ENCODE measurements around the gene RAPGEF5. TPM values are rescaled to one million over a fixed set of nuclear protein-coding genes. Genes with fewer than 3 reads are reported as not detected.

Gene RAPGEF5
- total RNA-seq, 2 experiments from 2014 or later = 0.60 to 0.69 TPM

GRCh38 chr7:22278660-22279059 lies 78.3 kb downstream of the RAPGEF5 start:
- Mint-ChIP-seq H3K27me3 (peaks cover 20% of the 10 kb centered on the region), H3K4me3 (no peak overlapping the region), H3K9me3 (no peaks in the 10 kb centered on the region), H3K36me3 (ENCODE audit: low read depth) (no peaks in the 10 kb centered on the region), H3K27ac (no peak overlapping the region), H3K4me1 (no peaks in the 10 kb centered on the region)
- ChIA-PET CTCF (no interaction called here), POLR2A (no interaction called here)
- no peak for DNase-seq

GRCh38 chr7:22277375-22277774 lies 79.6 kb downstream of the RAPGEF5 start:
- CTCF ChIA-PET = no interaction called here

DNA sequence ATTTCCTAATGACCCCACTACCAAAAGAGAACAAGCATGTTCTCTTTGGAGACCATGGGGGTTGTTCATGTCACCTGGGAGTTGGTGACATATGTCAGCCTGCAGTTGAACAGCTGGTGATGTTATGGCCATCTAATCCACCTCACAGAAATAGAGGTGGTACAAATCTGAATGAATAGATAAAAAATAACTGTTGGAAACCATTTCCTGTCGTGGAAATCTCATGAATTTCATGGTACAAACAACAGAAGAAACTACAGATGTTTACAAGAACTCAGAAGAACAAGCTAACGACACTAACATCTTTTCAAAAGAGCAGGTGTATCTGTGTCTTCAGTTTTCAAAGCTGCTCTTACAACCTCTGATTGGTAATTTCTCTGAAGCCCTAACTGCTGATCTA lies 81.3 kb downstream of the RAPGEF5 start:
- H3K4me1 Mint-ChIP-seq = no peaks in the 10 kb centered on the region
- H3K9me3 Mint-ChIP-seq = no peaks in the 10 kb centered on the region
- H3K27ac Mint-ChIP-seq = no peak overlapping the region
- DNase-seq = no peak
- H3K4me3 Mint-ChIP-seq = no peak overlapping the region
- H3K27me3 Mint-ChIP-seq = peaks cover 17% of the 10 kb centered on the region
- ChIA-PET CTCF (no interaction called here), POLR2A (no interaction called here)
- no peaks in the 10 kb centered on the region for H3K36me3 Mint-ChIP-seq (ENCODE audit: low read depth)

More at GRCh38 chr7:22277375-22277774, 79.6 kb downstream of the RAPGEF5 start:
- H3K36me3 Mint-ChIP-seq (ENCODE audit: low read depth) = no peaks in the 10 kb centered on the region
- peaks cover 20% of the 10 kb centered on the region for H3K27me3 Mint-ChIP-seq
- POLR2A ChIA-PET = no interaction called here
- DNase-seq = no peak
- H3K4me3 Mint-ChIP-seq = no peak overlapping the region
- H3K9me3 Mint-ChIP-seq = no peaks in the 10 kb centered on the region
- H3K4me1 Mint-ChIP-seq = no peaks in the 10 kb centered on the region
- H3K27ac Mint-ChIP-seq = no peak overlapping the region

DNA sequence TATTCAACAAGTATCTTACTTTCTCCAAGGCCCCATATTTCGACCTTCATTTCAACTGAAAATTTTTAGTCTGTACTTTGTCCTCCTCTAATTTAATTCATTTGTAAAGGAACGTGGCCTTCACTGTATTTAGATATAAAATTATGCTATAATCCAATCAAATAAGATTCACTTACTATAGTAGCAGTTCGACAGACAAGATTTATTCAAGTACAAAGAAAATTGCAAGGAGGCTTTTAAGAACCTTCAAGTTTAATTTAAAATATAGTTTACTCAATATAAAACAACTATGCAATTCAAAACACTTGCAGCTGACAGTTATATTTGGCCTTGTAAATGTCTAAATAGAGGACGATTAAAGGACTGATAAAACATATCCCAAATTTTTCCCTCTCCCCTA lies 85.6 kb downstream of the RAPGEF5 start:
- Mint-ChIP-seq H3K27me3 (peaks cover 13% of the 10 kb centered on the region), H3K27ac (no peak overlapping the region), H3K36me3 (ENCODE audit: low read depth) (no peaks in the 10 kb centered on the region), H3K9me3 (no peaks in the 10 kb centered on the region), H3K4me3 (no peak overlapping the region), H3K4me1 (peaks cover 7% of the 10 kb centered on the region)
- DNase-seq = no peak
- CTCF ChIA-PET = no interaction called here
- POLR2A ChIA-PET = no interaction called here

DNA sequence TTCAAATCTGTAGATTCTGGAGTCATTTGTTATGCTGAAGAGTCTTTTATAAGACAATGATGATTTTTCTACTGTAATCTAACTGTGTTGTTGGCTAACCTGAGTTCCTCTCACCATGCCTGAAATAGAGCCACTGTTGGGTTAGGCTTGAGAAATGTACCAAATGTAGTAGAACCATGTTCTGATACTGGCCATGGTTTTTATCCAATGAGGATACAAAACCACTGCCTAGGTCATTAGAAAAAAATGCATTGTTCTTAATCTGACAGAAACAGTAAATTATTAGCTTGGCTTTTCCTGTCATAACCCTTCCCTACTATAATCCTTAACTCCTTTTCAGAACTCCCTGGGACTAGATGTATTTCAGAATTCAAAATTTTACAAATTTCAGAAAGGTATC lies 86.6 kb downstream of the RAPGEF5 start:
- no peaks in the 10 kb centered on the region for H3K9me3 Mint-ChIP-seq
- H3K27ac Mint-ChIP-seq = no peak overlapping the region
- CTCF ChIA-PET = no interaction called here
- peaks cover 7% of the 10 kb centered on the region for H3K4me1 Mint-ChIP-seq
- H3K36me3 Mint-ChIP-seq (ENCODE audit: low read depth) = no peaks in the 10 kb centered on the region
- POLR2A ChIA-PET = no interaction called here
- peaks cover 17% of the 10 kb centered on the region for H3K27me3 Mint-ChIP-seq
- DNase-seq = no peak
- H3K4me3 Mint-ChIP-seq = no peak overlapping the region

GRCh38 chr7:22269963-22270362 lies 87.0 kb downstream of the RAPGEF5 start:
- Mint-ChIP-seq H3K27me3 (peaks cover 17% of the 10 kb centered on the region), H3K27ac (no peak overlapping the region), H3K4me3 (no peak overlapping the region), H3K9me3 (no peaks in the 10 kb centered on the region), H3K4me1 (peaks cover 7% of the 10 kb centered on the region), H3K36me3 (ENCODE audit: low read depth) (no peaks in the 10 kb centered on the region)
- DNase-seq = no peak
- POLR2A ChIA-PET = no interaction called here
- CTCF ChIA-PET = no interaction called here

DNA sequence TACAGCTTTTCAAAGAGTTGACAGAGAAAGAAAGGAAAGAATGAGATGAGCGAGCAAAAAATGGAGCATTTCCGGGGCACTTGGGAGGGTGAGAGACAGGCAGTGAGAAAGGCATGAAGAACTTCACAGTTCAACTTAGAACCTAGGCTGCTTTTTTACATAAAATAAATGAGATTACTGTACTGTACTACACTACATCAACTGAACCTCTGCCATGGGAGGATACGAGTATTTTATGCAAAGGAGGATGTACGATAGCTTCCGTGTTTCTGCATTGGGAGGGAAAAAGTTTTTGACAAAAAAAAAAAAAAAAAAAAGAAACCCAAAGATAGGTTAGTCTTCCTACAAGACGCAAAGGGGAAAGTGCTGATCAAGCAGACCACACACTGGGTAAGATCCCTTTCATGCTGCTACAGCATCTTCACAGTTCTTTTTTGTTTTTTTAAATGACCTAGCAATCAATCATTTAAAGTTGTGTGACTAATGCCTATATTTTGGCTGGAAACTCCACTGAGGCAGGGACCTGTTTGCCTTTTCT lies 88.0 kb downstream of the RAPGEF5 start:
- CTCF ChIA-PET = no interaction called here
- H3K27ac Mint-ChIP-seq = no peak overlapping the region
- no peaks in the 10 kb centered on the region for H3K9me3 Mint-ChIP-seq
- no peak overlapping the region for H3K4me3 Mint-ChIP-seq
- H3K27me3 Mint-ChIP-seq = peaks cover 15% of the 10 kb centered on the region
- H3K4me1 Mint-ChIP-seq = peaks cover 7% of the 10 kb centered on the region
- no peaks in the 10 kb centered on the region for H3K36me3 Mint-ChIP-seq (ENCODE audit: low read depth)
- DNase-seq = no peak
- POLR2A ChIA-PET = interaction anchor here (0.7 kb wide), 1 partner anchor 20 kb away, joined by 4 read pairs; no protein-coding TSS in a partner anchor

GRCh38 chr7:22267930-22268615 lies 88.9 kb downstream of the RAPGEF5 start:
- Mint-ChIP-seq H3K27me3 (peaks cover 15% of the 10 kb centered on the region), H3K4me1 (peaks cover 7% of the 10 kb centered on the region), H3K27ac (no peak overlapping the region), H3K4me3 (no peak overlapping the region), H3K36me3 (ENCODE audit: low read depth) (no peaks in the 10 kb centered on the region), H3K9me3 (no peaks in the 10 kb centered on the region)
- ChIA-PET CTCF (no interaction called here), POLR2A (no interaction called here)
- no peak for DNase-seq

DNA sequence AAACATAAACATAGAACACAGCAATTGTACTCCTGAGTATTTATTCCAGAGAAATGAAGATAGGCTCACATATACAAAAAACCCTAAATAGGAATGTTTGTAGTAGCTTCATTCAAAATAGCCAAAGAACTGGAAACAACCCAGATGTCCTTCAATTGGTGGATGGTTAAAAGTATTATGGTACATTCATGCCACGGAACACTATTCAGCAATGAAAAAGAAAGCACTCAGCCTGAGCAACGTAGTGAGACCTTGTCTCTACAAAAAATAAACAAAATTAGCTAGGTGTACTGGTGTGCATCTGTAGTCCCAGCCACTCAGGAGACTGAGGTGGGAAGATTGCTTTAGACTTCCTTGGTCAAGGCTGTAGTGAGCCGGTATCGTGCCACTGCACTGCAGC lies 94.4 kb downstream of the RAPGEF5 start:
- ChIA-PET POLR2A (no interaction called here), CTCF (no interaction called here)
- no peaks in the 10 kb centered on the region for H3K36me3 Mint-ChIP-seq (ENCODE audit: low read depth)
- no peaks in the 10 kb centered on the region for H3K4me1 Mint-ChIP-seq
- no peak overlapping the region for H3K27ac Mint-ChIP-seq
- peaks cover 15% of the 10 kb centered on the region for H3K27me3 Mint-ChIP-seq
- DNase-seq = no peak
- no peaks in the 10 kb centered on the region for H3K9me3 Mint-ChIP-seq
- no peak overlapping the region for H3K4me3 Mint-ChIP-seq

- H3K9me3 Mint-ChIP-seq = no peaks in the 10 kb centered on the region
- ChIA-PET POLR2A (no interaction called here), CTCF (interaction anchor here (1.5 kb wide), 1 partner anchor 58 kb away, joined by 3 read pairs; no protein-coding TSS in a partner anchor)
- no peak overlapping the region for H3K27ac Mint-ChIP-seq
- no peak overlapping the region for H3K4me3 Mint-ChIP-seq
- peaks cover 4% of the 10 kb centered on the region for H3K27me3 Mint-ChIP-seq
- no peaks in the 10 kb centered on the region for H3K36me3 Mint-ChIP-seq (ENCODE audit: low read depth)
- no peak for DNase-seq
- H3K4me1 Mint-ChIP-seq = peaks cover 5% of the 10 kb centered on the region
These were observed 100.3 kb downstream of the RAPGEF5 start for GRCh38 chr7:22256541-22257096.

DNA sequence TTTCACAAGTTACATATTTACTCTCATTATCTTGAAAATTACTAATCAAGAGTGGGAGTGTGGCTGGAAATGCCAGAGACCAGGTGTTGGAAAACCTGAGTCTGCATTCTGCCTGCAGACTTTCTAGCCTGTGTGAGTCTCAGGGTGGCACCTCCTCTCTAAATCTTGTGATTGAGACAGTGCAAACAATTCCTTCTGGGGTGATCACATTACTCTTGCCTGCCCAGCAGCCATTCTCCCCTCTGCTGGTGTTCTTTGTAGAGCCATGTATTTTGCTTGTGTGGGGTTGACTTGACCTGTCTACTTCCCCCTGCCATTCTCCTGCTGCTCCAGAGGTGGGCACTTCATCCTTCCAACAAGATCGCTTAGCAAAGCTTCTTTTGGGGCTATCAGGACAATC lies 101.1 kb downstream of the RAPGEF5 start:
- H3K4me1 Mint-ChIP-seq = peaks cover 5% of the 10 kb centered on the region
- ChIA-PET POLR2A (no interaction called here), CTCF (no interaction called here)
- no peak for DNase-seq
- H3K27me3 Mint-ChIP-seq = peaks cover 4% of the 10 kb centered on the region
- H3K27ac Mint-ChIP-seq = peak overlapping the region; percentile 57
- no peaks in the 10 kb centered on the region for H3K9me3 Mint-ChIP-seq
- no peaks in the 10 kb centered on the region for H3K36me3 Mint-ChIP-seq (ENCODE audit: low read depth)
- H3K4me3 Mint-ChIP-seq = no peak overlapping the region

- Mint-ChIP-seq H3K27ac (no peak overlapping the region), H3K9me3 (no peaks in the 10 kb centered on the region), H3K27me3 (peaks cover 4% of the 10 kb centered on the region), H3K4me3 (no peak overlapping the region), H3K4me1 (peaks cover 5% of the 10 kb centered on the region), H3K36me3 (ENCODE audit: low read depth) (no peaks in the 10 kb centered on the region)
- POLR2A ChIA-PET = no interaction called here
- CTCF ChIA-PET = no interaction called here
- peak; percentile 19 for DNase-seq
These were observed 101.6 kb downstream of the RAPGEF5 start for GRCh38 chr7:22255342-22255741.

GRCh38 chr7:22252936-22253536 lies 103.9 kb downstream of the RAPGEF5 start:
- Mint-ChIP-seq H3K36me3 (ENCODE audit: low read depth) (no peaks in the 10 kb centered on the region), H3K9me3 (no peaks in the 10 kb centered on the region), H3K4me1 (peaks cover 5% of the 10 kb centered on the region), H3K27ac (no peak overlapping the region), H3K27me3 (peaks cover 4% of the 10 kb centered on the region), H3K4me3 (no peak overlapping the region)
- ChIA-PET CTCF (no interaction called here), POLR2A (no interaction called here)
- no peak for DNase-seq

Measured in activated CD4-positive, alpha-beta T cell treated with anti-CD3 and anti-CD28 coated beads, Interleukin-2, amount 10 ng/mL, durations not matched to agents 7 days and 5 days (primary cell).